Measurements from ENCODE around the gene LRRC32. TPM values are rescaled to one million over a fixed set of nuclear protein-coding genes. Genes with fewer than 3 reads are reported as not detected.

The LRRC32 gene
- total and polyA plus RNA-seq, 12 donors: 20.9 to 389 (median 92.6) TPM

GRCh38 chr11:76713499-76713898 is 43.0 kb upstream of the LRRC32 start:
- Histone ChIP-seq H3K27me3 (no peaks in the 10 kb centered on the region), H3K4me1 (replicated peaks in 1 of 2) (no peaks in the 10 kb centered on the region), H3K27ac (no peak overlapping the region), H3K4me3 (no peak overlapping the region), H3K9me3 (replicated peaks in 1 of 3) (no peaks in the 10 kb centered on the region), H3K36me3 (replicated peaks in 1 of 2) (no peaks in the 10 kb centered on the region)
- TF ChIP-seq CTCF (IDR thresholded peaks at IDR 0.05): no peak
- TF ChIP-seq POLR2A (IDR thresholded peaks at IDR 0.05): no peak
- 75 to 92% (median 84%) methylated on average over 2 of the region's 2 CpGs for WGBS, 4 donors
- no peak for DNase-seq
- intact Hi-C loops (cut with DNase I): no loop called here

GRCh38 chr11:76712125-76712524 is 41.6 kb upstream of the LRRC32 start:
- 81 to 100% (median 93%) methylated on average over 2 to 6 of the region's 6 CpGs for WGBS, 4 donors
- Histone ChIP-seq H3K27me3 (no peaks in the 10 kb centered on the region), H3K4me1 (replicated peaks in 1 of 2) (no peaks in the 10 kb centered on the region), H3K4me3 (no peak overlapping the region), H3K9me3 (replicated peaks in 1 of 3) (no peaks in the 10 kb centered on the region), H3K36me3 (replicated peaks in 1 of 2) (no peaks in the 10 kb centered on the region), H3K27ac (peak overlapping the region in 3 of 5 donors; percentile 36 to 78 (median 43))
- intact Hi-C loops (cut with DNase I): no loop called here
- DNase-seq: no peak
- TF ChIP-seq CTCF (IDR thresholded peaks at IDR 0.05) (no peak), POLR2A (IDR thresholded peaks at IDR 0.05) (no peak)

- DNase-seq: no peak
- intact Hi-C loops (cut with DNase I): no loop called here
- Histone ChIP-seq H3K27me3 (no peaks in the 10 kb centered on the region), H3K27ac (no peak overlapping the region), H3K9me3 (replicated peaks in 1 of 3) (no peaks in the 10 kb centered on the region), H3K4me1 (replicated peaks in 1 of 2) (no peaks in the 10 kb centered on the region), H3K36me3 (replicated peaks in 1 of 2) (no peaks in the 10 kb centered on the region), H3K4me3 (no peak overlapping the region)
- WGBS, 4 donors: 67 to 100% (median 88%) methylated on average over 2 to 4 of the region's 4 CpGs
- TF ChIP-seq POLR2A (IDR thresholded peaks at IDR 0.05) (no peak), CTCF (IDR thresholded peaks at IDR 0.05) (no peak)
These were observed 39.2 kb upstream of the LRRC32 start for GRCh38 chr11:76709756-76710155.

- H3K27ac ChIP-seq: no peak overlapping the region
- H3K27me3 ChIP-seq: no peaks in the 10 kb centered on the region
- no peaks in the 10 kb centered on the region for H3K4me1 ChIP-seq (replicated peaks in 1 of 2)
- no peaks in the 10 kb centered on the region for H3K36me3 ChIP-seq (replicated peaks in 1 of 2)
- TF ChIP-seq CTCF (IDR thresholded peaks at IDR 0.05): no peak
- no peak for TF ChIP-seq POLR2A (IDR thresholded peaks at IDR 0.05)
- no peak for DNase-seq
- H3K9me3 ChIP-seq (replicated peaks in 1 of 3): no peaks in the 10 kb centered on the region
- 86 to 93% (median 92%) methylated on average over 7 to 8 of the region's 8 CpGs for WGBS, 4 donors
- no peak overlapping the region for H3K4me3 ChIP-seq
- intact Hi-C loops (cut with DNase I): no loop called here
These were observed 38.6 kb upstream of the LRRC32 start for GRCh38 chr11:76708972-76709660.

All from adrenal gland (tissue), 12 donors.